HuH-7.5 (cell line): ENCODE data around the gene GAPDH.
A peak's percentile ranks its signal among the peaks of the same experiment; 100 is the strongest.
"Not testable (repeated sequence)": the region's sequence is repeated elsewhere in the genome, so short reads cannot be mapped to it uniquely, and the experiment has no call there.

ENCODE experiments used
- DNase-seq: peaks from one replicate; pipeline ENCODE4 v3.0.0; 2011; ENCODE audit warnings: low spot score

The GAPDH gene

DNA sequence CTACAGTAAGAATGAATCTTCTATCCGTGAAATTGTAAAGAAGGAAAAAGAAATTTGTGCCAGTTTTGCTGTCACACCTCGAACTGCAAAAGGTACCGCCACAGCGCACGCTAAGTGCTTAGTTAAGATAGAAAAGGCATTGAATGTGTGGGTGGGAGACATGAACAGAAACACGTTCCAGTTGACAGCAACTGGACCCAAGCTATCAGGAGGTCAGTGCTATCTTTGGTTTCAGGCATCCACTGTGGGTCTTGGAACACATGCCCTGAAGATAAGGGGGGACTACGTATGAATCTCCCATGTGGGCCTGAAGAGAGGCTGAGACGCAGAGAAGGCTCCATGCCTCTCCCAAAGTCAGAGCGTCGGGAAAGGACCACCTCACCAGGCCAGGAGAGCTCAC, 11.7 kb downstream of the GAPDH start:
- no peak for DNase-seq

DNA sequence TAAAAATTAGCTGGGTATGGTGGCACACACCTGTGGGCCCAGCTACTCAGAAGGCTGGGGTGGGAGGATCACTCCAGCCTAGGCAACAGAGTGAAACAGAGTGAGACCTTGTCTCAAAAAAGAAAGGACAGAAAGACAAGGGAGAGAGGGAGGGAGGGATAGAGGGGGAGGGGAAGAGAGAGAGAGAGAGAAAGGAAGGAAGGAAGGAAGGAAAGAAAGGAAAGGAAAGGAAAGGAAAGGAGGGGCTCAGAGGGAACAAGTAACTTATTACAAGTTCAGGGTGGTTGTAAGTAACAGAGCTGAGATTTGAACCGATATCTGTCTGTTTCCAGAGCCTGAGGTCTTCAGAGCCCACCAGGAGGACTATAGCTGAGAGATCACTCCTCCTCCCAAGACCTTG, 13.2 kb downstream of the GAPDH start:
- no peak for DNase-seq

DNA sequence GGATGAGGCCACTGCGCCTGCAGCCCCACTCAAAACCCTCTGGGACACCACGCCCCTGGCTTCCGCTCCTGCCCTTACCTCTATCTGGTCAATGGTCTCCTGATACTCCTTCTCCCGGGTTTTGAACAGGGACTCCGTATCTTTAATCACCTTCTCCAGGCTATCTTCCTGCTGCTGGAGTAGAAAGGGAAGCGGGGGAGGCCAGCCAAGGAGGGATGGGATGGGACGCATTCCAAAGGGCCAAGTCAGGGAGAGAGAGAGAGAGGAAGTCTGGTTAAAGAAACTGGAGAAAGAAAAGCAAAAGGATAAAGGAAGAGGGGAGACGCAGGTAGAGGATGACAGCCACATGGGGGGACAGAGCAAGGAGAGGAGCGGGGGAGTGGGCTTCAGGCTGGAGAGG, 13.7 kb downstream of the GAPDH start:
- no peak for DNase-seq

DNA sequence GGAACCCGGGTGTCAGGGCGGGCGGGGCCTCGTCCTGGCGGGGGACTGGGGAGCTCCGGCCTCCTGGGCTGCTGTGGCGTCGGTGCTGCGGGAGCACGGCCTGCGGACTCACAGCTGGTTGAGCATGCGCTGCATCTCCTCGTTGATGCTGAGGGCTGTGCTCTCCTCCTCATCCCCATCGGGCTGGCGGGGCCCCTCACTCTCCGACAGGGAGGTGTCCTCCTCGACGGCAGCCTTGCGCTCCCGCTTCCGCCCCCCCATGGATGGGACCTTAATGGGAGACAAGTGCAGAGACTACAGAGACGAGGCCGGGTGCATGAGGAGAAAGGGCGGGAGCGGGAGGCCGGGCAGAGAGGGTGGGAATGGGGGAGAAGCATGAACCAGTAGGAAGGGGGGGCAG, 14.2 kb downstream of the GAPDH start:
- no peak for DNase-seq

DNA sequence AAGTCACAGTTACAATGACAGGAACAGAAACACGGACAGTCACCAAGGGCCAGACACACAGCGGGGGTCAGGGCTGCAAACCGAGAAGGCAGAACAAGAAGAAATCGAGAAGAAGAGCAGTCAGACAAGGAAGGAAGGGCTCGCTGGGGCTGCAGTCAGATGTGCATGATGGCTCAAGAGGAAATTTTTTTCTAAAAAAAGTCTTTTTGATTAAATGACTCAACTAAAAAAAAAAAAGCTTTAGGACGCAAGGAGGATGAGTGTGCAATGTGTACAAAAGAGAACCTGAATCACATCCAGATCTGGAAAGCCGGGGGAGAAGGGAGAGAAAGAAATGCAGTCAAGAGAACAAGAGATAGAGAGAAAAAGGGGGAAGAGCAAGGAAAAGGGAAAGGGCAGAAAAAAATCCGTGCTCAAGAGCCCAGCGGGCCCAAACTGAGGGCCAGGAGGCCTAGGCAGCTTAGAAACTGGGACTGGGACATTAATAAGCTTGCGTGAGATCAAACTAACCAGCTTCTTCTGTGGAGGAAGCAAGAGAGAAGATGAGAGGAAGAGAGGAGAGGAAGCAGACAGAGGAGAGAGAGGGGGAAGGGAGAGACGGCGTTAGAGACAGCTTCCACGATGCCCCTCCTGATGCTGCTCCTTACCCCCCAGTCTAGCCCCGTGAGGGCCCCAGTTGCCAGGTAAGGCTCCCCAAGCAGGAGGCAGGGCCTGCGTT, 14.8 kb downstream of the GAPDH start:
- no peak for DNase-seq

DNA sequence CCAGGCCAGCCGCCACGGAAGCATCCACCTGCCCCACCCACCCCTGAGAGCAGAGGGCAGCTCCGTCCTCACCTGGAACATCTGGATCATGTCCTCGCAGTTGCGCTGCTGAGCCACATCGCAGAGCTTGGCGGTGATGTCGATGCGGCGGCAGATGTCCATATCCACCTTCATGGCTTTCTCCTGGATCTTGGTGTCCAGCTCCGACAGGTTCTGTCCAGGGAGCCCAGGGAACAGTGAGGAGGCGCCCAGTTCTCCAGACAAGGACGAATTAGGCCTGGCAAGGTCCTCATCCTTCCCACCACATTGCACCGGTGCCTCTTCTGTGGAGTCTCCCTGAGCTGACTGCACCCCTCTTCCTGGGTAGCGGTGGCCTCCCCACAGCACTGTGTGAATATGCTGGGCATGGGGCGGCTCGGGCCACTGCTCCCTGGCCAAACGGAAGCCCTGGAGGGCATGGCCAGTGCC, 15.4 kb downstream of the GAPDH start:
- no peak for DNase-seq

DNA sequence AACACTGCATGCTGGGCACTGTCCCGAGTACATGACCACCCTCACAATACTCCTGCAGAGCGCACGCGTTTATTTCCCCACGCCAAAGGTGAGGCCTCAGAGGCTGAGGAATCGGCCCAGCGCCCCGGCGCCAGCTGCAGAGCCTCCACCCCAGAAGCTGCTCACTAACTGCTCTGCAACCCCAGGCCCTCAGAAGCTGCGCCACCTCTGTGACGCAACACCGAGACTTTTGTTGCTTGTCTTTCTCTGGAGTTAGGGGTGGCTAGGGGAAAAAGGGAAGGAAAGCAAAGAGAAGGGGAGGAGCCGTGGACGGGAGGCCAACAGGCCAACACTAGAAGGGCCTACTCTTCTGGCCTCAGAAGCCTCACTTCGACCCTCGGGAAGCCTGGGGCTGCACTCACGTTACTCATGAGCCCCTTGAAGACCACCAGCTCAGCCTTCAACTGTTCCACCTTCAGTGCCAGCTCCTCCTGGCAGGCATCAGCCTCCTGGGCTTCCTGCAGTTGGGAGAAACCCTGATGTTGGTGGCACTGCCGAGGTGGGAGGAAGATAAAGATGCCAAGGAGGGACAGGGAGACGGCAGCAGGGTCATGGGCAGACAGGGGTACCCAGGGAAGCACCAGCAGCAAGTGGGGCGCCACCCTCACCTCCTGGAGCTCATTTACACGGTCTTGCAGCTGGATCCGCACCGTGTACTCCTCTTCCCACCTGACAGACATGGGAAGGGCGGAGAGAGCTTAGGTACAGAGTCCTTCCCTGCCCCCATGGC, 16.2 kb downstream of the GAPDH start:
- DNase-seq = no peak

DNA sequence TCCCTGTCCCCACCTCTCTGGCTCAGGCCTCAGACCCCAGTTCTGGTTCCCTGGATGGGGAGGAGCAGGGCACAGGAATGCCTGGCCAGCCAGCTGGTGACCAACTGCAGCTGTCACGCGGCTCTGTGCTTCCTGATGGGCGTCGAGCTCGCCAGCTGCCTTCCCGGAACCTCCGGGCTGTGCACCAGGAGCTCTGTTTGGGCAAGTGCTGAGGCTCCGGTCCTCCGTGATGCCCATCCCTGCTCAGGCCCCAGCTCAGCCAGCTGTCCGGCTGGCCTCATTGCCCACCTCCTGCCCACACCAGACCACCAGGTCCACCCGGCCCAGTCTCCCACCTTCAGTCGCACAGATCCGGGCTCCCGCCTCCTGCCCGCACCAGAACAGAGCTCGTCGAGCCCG, 16.7 kb downstream of the GAPDH start:
- DNase-seq = no peak

DNA sequence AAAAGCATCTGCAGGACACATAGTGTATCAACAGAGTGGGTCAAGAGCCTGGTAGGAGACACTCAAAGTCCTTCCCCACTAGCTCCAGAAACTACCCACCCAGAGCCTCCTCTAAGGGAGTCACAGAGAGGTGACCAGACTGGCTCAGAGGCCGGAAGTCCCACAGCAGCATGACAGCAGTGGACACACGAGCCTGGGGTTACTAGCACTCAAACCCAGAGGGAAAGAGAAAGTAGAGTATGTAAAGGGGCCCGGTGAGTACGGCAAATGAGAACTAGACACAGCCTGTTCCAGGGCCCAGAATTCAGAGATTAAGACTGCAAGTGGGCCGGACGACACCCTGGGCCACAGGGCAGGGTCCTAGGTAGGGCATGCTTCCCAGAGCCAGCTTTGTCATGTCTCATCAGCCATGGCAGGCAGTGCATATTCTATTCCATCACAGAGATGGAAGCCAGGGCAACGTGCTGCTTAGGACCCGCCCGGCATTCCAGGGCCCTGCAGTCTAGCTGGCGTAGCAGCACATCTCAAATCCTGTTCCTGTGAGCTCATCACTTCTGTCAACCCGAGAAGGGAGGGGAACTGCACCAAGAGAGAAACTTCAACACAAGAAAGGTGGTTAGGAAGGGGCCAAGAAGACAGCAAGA, 17.3 kb downstream of the GAPDH start:
- no peak for DNase-seq

DNA sequence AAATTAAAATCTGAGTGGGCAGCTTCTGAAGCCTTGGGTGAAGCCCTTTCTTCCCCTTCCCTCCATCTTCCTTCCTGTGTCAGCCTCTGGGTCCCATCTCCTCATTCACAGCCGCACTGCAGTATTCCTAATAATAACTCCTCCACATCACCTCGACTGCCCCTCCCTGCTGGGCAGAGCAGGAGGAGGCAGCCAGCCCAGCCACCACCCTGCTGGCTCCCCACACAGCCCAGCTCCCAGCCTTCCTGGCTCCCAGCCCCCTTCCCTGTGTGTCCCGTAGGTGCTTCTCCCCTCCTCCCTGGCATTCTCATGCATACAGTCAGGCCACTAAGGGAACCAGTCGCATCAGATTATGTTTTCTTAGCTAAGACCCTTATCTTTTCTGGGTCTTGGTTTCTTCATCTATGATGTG, 17.8 kb downstream of the GAPDH start:
- DNase-seq = no peak

DNA sequence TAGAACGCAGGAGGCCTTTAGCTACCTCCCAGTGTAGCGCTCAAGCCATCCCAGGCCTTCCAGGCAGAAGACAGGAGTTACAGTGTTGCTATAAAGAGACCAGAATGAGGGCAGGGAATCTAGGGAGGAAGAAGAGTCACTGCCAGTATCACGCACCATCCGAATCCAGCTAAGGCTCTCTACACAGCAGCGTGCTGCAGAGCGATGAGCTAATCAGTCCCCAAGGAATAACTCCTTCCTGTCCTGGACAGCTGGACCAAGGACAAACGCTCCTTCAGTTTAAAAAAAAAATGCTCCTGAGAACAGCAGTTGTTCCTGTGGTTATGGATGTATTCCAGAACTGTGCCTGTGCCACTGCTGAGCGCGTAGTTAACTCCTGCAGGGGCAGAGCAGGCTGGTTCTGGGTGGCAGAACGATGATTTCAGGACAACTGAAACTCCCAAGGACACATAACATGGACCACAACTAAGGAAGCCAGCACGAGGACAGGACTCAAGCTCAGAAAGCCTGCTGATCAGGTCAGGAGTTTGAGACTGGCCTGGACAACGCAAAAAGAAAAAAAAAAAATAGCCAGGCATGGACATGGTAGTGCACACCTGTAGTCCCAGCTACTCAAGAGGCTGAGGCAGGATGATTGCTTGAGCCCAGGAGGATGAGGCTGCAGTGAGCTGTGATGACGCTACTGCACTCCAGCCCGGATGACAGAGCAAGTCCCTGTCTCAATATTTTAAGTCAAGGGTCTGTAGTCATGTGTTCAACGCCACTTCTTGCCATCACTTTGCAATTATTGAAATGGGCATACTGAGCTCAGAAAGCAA, 18.9 kb downstream of the GAPDH start:
- DNase-seq = no peak

DNA sequence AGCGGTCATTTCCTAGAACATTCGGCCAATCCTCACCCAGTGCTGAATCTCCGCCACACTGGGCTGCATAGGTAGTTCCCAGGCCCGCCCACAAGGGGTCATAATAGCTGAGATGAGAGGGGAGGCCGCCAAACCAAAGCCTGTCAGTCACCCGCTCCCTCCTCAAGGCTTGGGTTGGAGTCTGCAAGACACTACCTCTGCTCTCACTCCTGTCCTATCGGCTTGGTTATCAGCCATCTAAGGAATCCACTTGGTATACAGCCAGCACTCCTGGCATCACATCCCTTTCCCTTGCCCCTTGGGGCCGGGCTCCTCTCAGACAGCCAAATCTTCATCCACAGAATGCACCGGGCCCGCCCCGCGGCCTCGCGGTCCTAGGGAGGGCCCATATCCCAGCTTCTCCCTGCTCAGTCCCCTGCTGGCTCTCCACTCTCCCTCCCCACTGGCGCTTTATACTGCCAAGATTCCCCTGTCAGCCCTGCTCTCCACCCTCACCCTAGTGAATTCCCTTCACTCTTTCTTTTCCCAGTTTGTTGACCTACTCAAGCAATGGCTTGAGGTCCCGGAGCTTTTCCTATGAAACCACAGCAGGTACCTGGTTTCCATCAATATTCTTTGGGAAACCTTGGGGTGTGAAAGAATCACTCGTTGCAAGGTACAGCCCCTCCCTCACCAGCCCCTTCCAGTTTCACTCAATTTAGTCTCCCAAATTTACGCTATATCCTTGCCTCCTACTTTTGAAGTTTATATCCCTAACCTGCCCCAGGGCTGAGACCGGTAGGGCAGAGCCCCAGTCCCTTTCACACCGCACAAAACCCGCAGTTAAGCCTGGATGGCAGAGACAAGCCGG, 20.1 kb downstream of the GAPDH start:
- DNase-seq = peak; percentile 93

DNA sequence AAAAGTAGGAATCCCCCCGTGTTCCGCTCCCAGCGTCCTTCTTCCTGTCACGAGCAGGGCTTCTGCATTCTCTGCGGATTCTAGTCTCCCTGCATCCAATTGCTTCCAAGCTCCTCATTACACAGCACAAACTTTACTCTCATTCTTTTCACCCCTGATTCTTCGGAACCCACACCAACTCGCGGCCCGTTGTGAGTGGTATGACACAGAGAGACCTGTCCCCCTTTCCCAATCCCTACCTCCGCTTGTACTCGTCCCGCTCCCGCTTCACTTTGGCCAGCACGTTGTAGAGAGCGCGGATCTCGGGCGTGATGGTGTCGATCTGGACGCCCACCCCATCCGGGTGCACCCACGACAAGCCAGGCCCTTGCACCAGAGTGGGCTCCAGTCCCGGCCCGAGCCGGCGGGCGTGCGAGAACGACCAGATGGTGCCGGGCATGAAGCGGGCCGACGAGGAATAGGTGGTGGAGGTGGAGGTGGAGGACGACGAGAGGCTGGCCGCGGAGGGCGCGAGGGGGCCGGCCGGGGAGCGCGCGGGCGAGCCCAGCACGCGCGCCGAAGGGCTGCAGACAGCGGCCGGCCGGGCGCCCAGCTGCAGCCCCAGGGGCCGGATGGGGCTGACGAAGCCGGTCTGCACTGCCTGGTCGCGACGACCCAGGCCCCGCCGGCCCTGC, 20.8 kb downstream of the GAPDH start:
- no peak for DNase-seq

DNA sequence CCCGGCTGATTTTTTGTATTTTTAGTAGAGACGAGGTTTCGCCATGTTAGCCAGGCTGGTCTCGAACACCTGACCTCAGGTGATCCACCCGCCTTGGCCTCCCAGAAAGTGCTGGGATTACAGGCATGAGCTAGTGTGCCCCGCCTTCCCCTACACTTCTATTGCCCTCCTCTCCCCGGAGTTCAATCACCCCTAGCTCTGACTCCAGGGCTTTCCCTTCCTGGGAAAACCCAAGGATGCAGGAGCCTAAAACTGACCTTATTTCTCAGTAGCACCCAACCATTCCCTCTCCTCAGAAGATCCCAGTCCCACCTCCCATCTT, 22.1 kb downstream of the GAPDH start:
- DNase-seq = not testable (repeated sequence)

DNA sequence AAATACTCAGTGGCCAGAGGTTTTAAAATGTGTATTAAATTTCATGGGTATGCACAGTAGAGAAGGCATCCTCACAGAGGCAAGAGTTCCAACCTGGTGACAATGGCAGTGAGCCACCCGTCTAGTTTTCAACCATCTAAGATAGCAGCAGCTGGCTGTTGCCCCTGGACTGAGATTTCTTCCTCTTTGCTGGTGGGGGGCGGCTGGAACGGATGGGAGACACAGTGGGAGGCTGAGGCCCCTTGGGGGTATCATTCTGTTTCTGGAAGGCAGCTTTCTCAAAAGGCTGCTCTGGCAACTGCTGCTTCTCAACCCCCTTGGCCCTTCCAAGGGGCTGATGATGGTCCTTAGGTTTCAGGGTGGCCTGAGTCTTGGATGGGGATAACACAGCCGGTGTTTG, 22.5 kb downstream of the GAPDH start:
- DNase-seq = no peak

DNA sequence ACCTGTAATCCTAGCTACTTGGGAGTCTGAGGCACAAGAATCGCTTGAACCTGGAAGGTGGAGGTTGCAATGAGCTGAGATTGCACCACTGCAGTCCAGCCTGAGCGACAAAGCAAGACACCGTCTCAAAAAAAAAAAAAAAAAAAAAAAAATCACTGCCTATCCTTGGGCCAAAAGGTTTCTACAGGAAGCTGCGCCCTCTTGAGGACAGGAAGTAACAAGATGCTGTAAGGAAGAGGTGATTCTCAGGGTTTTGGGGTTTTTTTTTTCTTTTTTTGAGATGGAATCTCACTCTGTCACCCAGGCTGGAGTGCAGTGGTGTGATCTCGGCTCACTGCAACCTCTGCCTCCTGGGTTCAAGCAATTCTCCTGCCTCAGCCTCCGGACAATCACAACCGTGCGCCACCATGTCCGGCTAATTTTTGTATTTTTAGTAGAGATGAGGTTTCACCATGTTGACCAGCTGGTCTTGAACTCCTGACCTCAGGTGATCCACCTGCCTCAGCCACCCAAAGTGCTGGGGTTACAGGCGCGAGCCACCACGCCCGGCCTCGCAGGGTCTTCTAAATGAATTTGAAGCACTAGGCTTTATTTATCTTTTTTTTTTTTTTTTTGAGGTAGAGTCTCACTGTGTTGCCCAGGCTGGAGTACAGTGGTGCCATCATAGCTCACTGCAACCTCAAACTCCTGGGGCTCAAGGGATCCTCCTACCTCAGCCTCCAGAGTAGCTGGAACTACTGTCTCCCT, 23.9 kb downstream of the GAPDH start:
- not testable (repeated sequence) for DNase-seq

DNA sequence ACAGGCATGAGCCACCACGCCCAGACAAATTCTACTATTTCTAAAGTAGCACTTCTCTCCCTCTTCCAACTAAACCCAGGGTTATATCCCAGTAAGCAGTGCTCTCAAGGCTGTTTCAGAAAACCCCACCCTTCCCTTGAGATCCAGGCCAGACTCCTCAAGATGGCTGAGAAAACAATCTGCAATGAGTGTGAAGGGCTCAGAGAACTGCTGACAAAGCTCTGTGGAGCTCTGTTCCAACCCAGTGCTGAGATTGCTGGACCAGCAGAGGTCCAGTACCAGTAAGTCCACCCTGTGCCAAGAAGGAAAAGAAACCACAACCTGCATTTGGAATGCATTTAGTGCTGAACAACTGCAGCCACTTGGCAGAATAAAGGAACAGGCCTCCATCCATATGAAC, 25.2 kb downstream of the GAPDH start:
- no peak for DNase-seq

DNA sequence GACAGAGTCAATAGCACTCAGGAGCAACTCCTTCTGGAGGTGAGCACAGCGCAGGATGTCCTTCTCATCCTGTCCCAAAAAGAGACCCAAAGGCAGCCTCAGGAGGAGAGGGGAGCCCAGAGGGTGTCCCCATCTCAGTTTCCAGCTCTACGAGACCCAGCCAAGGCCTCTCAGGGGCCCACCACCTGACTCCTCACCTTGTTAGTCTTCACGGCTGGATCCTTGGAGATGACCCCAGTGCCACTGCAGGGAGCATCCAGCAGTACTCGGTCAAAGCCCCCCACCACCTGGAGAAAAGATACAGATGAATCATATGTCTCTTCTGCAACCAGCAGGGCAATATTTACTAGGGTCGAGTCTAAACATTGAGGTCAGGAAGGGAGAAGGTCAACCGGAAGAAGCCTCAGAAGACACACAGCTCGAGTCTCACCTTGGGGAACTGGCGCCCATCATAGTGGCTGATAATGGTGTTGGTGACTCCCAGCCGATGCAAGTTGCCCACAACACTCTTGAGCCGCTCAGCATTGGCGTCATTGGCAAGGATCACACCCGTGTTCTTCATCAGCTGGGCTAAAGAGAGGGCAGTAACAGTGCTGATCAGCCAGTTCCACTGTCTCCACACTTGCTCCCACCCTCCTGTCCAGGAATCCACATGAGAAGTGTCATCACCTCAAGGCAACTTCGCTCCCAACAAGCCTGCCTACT, 26.3 kb downstream of the GAPDH start:
- DNase-seq = no peak

DNA sequence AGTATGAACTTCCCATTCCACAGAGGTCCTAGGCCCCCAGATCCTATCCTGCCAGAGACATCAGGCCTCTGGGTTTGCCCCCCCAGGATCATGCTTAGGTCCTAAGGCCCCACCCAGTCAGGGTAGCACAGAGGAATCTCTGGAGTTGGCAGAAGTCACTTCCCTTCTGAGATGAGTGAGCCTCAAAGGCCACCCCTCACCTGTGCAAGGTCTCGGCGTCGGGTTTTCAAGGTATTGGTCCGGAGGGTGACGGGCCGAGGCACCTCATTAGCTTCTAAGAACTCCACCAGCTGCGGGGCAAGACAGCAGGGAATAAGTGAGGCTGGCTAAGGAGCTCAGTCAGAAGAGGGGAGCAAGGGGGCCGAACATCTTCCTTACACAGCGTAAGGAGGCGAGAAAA, 28.6 kb downstream of the GAPDH start:
- DNase-seq = no peak
